KMS-11 (cell line): ENCODE measurements around the gene RAI1.

Experiments used
- H2AFZ ChIP-seq: fragments of 200-600 bp; sonication (generic); 2 replicates; pipeline ENCODE4 v1.6.1; 2016; ENCODE audit warnings: antibody characterized with exemption, mixed run types, low read depth
- H3K27ac ChIP-seq: fragments of 200-600 bp; sonication (generic); 2 replicates; pipeline ENCODE4 v1.6.1; 2016; ENCODE audit warnings: mild to moderate bottlenecking, mixed run types
- H3K27me3 ChIP-seq: fragments of 200-600 bp; sonication (generic); 2 replicates; pipeline ENCODE4 v1.6.1; 2017; ENCODE audit warnings: mild to moderate bottlenecking, low read depth, mixed run types, moderate library complexity; ENCODE audit not compliant: insufficient read depth
- H3K36me3 ChIP-seq: fragments of 200-600 bp; sonication (generic); 2 replicates; pipeline ENCODE4 v1.6.1; 2017; ENCODE audit warnings: mild to moderate bottlenecking, mixed run types; ENCODE audit not compliant: insufficient read depth
- H3K4me1 ChIP-seq: fragments of 200-600 bp; sonication (generic); 2 replicates; pipeline ENCODE4 v1.6.1; 2016; ENCODE audit warnings: mild to moderate bottlenecking, low read depth, mixed run types; ENCODE audit not compliant: poor library complexity, severe bottlenecking
- H3K4me2 ChIP-seq: fragments of 200-600 bp; sonication (generic); 2 replicates; pipeline ENCODE4 v1.7.0; 2016; ENCODE audit warnings: mild to moderate bottlenecking, mixed run types
- H3K4me3 ChIP-seq: fragments of 200-600 bp; sonication (generic); IDR thresholded peaks from 2 replicates; pipeline ENCODE4 v1.6.1; 2017; ENCODE audit warnings: low read depth, low read length, mixed read lengths; ENCODE audit not compliant: insufficient read depth
- H3K79me2 ChIP-seq: fragments of 200-600 bp; sonication (generic); 2 replicates; pipeline ENCODE4 v1.6.1; 2016; ENCODE audit warnings: low read depth, mixed run types; ENCODE audit not compliant: insufficient read depth
- H3K9ac ChIP-seq: fragments of 200-600 bp; sonication (generic); 2 replicates; pipeline ENCODE4 v1.6.1; 2016; ENCODE audit warnings: mild to moderate bottlenecking, mixed run types
- H4K20me1 ChIP-seq: fragments of 200-600 bp; sonication (generic); 2 replicates; pipeline ENCODE4 v1.6.1; 2016; ENCODE audit warnings: mild to moderate bottlenecking, mixed run types; ENCODE audit not compliant: insufficient read depth
- TF ChIP-seq, protein P1 (sequence below): fragments of 200-600 bp; sonication (generic); conservative IDR thresholded peaks from 2 replicates; pipeline ENCODE4 v1.6.1; 2017; ENCODE audit warnings: low read depth, mild to moderate bottlenecking, antibody characterized with exemption, low read length, moderate library complexity, mixed read lengths

The RAI1 gene

GRCh38 chr17:17860766-17861107 lies 179.5 kb downstream of the RAI1 start:
- Histone ChIP-seq H3K4me2 (no peak overlapping the region), H3K4me3 (no peak overlapping the region), H3K79me2 (no peaks in the 10 kb centered on the region), H3K27ac (no peak overlapping the region), H3K4me1 (peaks cover 23% of the 10 kb centered on the region), H2AFZ (no peak overlapping the region), H3K36me3 (no peaks in the 10 kb centered on the region), H3K27me3 (no peaks in the 10 kb centered on the region), H3K9ac (no peak overlapping the region), H4K20me1 (no peaks in the 10 kb centered on the region)
- TF ChIP-seq, protein P1, sequence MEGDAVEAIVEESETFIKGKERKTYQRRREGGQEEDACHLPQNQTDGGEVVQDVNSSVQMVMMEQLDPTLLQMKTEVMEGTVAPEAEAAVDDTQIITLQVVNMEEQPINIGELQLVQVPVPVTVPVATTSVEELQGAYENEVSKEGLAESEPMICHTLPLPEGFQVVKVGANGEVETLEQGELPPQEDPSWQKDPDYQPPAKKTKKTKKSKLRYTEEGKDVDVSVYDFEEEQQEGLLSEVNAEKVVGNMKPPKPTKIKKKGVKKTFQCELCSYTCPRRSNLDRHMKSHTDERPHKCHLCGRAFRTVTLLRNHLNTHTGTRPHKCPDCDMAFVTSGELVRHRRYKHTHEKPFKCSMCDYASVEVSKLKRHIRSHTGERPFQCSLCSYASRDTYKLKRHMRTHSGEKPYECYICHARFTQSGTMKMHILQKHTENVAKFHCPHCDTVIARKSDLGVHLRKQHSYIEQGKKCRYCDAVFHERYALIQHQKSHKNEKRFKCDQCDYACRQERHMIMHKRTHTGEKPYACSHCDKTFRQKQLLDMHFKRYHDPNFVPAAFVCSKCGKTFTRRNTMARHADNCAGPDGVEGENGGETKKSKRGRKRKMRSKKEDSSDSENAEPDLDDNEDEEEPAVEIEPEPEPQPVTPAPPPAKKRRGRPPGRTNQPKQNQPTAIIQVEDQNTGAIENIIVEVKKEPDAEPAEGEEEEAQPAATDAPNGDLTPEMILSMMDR: no peak
